ENCODE measurements around the gene DPAGT1.

GRCh38 chr11:119055901-119056300 lies 45.8 kb downstream of the DPAGT1 start:
- TF ChIP-seq CTCF (IDR thresholded peaks at IDR 0.05) (no peak), POLR2A (IDR thresholded peaks at IDR 0.05; ENCODE audit: low read depth) (no peak), POLR2AphosphoS5 (IDR thresholded peaks at IDR 0.05) (no peak)
